ENCODE data around the gene MRGPRE. TPM values are rescaled to one million over a fixed set of nuclear protein-coding genes. Genes with fewer than 3 reads are reported as not detected.

MRGPRE gene
- polyA plus RNA-seq, 1 donor = not detected

DNA sequence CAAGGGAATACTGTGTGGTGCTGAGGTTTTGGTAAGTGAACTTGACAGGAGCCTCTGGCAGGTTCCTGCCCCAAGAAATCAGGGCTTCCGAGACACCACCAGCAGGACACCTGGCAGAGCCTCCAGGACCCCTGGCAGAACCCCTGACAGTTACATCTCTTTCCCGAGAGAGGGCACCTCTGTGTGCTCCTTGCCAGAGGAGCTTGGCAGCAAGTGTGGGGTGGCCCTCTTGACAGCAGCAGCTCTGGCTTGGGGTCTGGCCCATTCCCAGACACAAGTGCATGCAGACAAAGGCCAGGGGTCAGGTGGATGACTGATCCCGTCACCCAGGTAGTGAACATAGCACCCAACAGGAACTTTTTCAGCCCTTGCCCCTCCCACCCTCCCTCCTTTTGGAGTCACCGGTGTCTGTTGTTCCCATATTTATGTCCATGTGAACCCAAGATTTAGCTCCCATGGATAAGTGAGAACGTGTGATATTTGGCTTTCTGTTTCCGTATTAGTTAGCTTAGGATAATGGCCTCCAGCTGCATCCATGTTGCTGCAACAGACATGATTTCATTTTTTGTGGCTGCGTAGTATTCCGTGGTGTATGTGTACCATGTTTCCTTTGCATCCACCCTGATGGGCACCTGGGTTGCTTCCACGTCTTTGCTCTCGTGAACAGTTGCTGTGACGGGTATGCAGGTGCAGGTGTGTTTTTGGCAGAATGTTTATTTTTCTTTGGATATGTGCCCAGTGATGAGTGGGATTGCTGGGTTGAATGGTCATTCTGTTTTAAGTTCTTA, 45.9 kb downstream of the MRGPRE start:
- 90% methylated on average over 2 of the region's 11 CpGs for WGBS (ENCODE audit: insufficient coverage, low lambda C conversion rate)
- H3K27ac ChIP-seq (ENCODE audit: low read length) = no peak overlapping the region
- H3K27me3 ChIP-seq (ENCODE audit: control insufficient read depth, insufficient read depth, low read length) = peaks cover 5% of the 10 kb centered on the region
- H3K36me3 ChIP-seq (ENCODE audit: control insufficient read depth, insufficient read depth, low read length) = no peaks in the 10 kb centered on the region
- H3K4me1 ChIP-seq (ENCODE audit: control insufficient read depth, insufficient read depth, low read length) = no peaks in the 10 kb centered on the region
- H3K4me3 ChIP-seq (ENCODE audit: low read length) = no peak overlapping the region
- no peak for DNase-seq
- H3K9me3 ChIP-seq (ENCODE audit: control insufficient read depth, low read depth, low read length) = no peaks in the 10 kb centered on the region

- no peaks in the 10 kb centered on the region for H3K4me1 ChIP-seq (ENCODE audit: control insufficient read depth, insufficient read depth, low read length)
- no peak overlapping the region for H3K27ac ChIP-seq (ENCODE audit: low read length)
- H3K27me3 ChIP-seq (ENCODE audit: control insufficient read depth, insufficient read depth, low read length) = peaks cover 5% of the 10 kb centered on the region
- H3K36me3 ChIP-seq (ENCODE audit: control insufficient read depth, insufficient read depth, low read length) = no peaks in the 10 kb centered on the region
- 100% methylated on average over 3 of the region's 11 CpGs for WGBS (ENCODE audit: insufficient coverage, low lambda C conversion rate)
- DNase-seq = no peak
- no peak overlapping the region for H3K4me3 ChIP-seq (ENCODE audit: low read length)
- no peaks in the 10 kb centered on the region for H3K9me3 ChIP-seq (ENCODE audit: control insufficient read depth, low read depth, low read length)
Measured at GRCh38 chr11:3184732-3185347, 47.4 kb downstream of the MRGPRE start.

GRCh38 chr11:3183523-3183922, 48.7 kb downstream of the MRGPRE start:
- DNase-seq = no peak
- Histone ChIP-seq H3K9me3 (ENCODE audit: control insufficient read depth, low read depth, low read length) (no peaks in the 10 kb centered on the region), H3K36me3 (ENCODE audit: control insufficient read depth, insufficient read depth, low read length) (no peaks in the 10 kb centered on the region), H3K27ac (ENCODE audit: low read length) (no peak overlapping the region), H3K4me3 (ENCODE audit: low read length) (no peak overlapping the region), H3K4me1 (ENCODE audit: control insufficient read depth, insufficient read depth, low read length) (no peaks in the 10 kb centered on the region), H3K27me3 (ENCODE audit: control insufficient read depth, insufficient read depth, low read length) (peaks cover 2% of the 10 kb centered on the region)
- WGBS (ENCODE audit: insufficient coverage, low lambda C conversion rate) = no CpG with 5 or more reads among the region's 6 CpGs

DNA sequence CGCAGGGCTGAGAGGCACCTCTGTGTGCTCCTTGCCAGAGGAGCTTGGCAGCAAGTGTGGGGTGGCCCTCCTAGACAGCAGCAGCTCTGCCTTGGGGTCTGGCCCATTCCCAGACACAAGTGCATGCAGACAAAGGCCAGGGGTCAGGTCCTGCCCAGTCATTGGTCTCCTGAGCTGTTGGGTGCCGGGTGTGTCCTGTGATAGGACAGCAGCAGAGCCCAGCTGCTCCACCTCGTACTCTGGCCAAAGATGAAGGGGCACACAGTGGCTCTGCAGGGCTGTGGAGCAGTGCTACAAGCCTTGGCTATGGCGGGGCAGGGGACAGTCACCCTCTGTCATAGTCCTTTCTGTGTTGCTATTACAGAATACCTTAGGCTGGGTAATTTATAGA, 49.8 kb downstream of the MRGPRE start:
- Histone ChIP-seq H3K9me3 (ENCODE audit: control insufficient read depth, low read depth, low read length) (no peaks in the 10 kb centered on the region), H3K27ac (ENCODE audit: low read length) (no peak overlapping the region), H3K27me3 (ENCODE audit: control insufficient read depth, insufficient read depth, low read length) (no peaks in the 10 kb centered on the region), H3K4me3 (ENCODE audit: low read length) (no peak overlapping the region), H3K36me3 (ENCODE audit: control insufficient read depth, insufficient read depth, low read length) (no peaks in the 10 kb centered on the region), H3K4me1 (ENCODE audit: control insufficient read depth, insufficient read depth, low read length) (no peaks in the 10 kb centered on the region)
- no CpG with 5 or more reads among the region's 4 CpGs for WGBS (ENCODE audit: insufficient coverage, low lambda C conversion rate)
- no peak for DNase-seq

- DNase-seq = no peak
- H3K27me3 ChIP-seq (ENCODE audit: control insufficient read depth, insufficient read depth, low read length) = no peaks in the 10 kb centered on the region
- no CpG with 5 or more reads among the region's 12 CpGs for WGBS (ENCODE audit: insufficient coverage, low lambda C conversion rate)
- no peak overlapping the region for H3K27ac ChIP-seq (ENCODE audit: low read length)
- no peaks in the 10 kb centered on the region for H3K9me3 ChIP-seq (ENCODE audit: control insufficient read depth, low read depth, low read length)
- no peaks in the 10 kb centered on the region for H3K36me3 ChIP-seq (ENCODE audit: control insufficient read depth, insufficient read depth, low read length)
- no peaks in the 10 kb centered on the region for H3K4me1 ChIP-seq (ENCODE audit: control insufficient read depth, insufficient read depth, low read length)
- H3K4me3 ChIP-seq (ENCODE audit: low read length) = no peak overlapping the region
Measured at GRCh38 chr11:3181725-3182461, 50.3 kb downstream of the MRGPRE start.

DNA sequence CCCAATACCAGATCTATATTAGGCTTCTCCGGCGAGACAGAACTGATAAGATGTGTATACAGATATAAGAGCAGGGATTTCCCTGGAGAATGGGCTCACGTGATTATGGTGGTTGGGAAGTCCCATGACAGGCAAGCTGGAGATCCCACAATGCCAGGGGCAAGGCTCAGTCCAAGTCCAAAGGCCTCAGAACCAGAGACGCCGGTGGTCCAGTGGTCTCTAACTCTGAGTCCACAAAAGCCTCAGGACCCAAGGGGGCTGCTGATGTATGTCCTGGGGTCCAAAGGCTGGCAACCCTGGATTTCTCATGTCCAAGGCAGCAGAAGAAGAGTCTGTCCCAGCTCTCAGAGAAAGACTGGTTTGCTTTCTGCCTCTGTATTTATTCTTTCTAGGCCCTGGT, 51.3 kb downstream of the MRGPRE start:
- H3K27me3 ChIP-seq (ENCODE audit: control insufficient read depth, insufficient read depth, low read length) = no peaks in the 10 kb centered on the region
- no peaks in the 10 kb centered on the region for H3K9me3 ChIP-seq (ENCODE audit: control insufficient read depth, low read depth, low read length)
- no peak for DNase-seq
- no CpG with 5 or more reads among the region's 5 CpGs for WGBS (ENCODE audit: insufficient coverage, low lambda C conversion rate)
- H3K27ac ChIP-seq (ENCODE audit: low read length) = no peak overlapping the region
- no peaks in the 10 kb centered on the region for H3K4me1 ChIP-seq (ENCODE audit: control insufficient read depth, insufficient read depth, low read length)
- no peaks in the 10 kb centered on the region for H3K36me3 ChIP-seq (ENCODE audit: control insufficient read depth, insufficient read depth, low read length)
- H3K4me3 ChIP-seq (ENCODE audit: low read length) = no peak overlapping the region

DNA sequence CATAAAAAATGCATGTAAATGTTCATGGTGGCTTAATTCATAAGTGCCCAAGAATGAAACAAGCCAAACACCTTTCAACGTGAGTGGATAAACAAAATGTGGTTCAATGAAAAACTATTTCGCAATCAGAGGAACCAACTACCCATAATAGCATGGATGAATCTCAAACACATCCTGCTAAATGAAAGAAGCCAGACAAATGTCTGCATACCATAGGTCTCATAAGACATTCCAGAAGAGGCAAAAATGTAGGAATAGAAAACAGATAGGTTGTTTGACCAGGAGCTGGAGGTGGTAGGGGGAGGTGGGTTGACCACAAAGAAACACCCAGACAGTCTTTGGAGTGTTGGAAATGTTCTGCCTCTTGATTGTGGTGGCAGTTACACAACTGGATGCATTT, 53.9 kb downstream of the MRGPRE start:
- no peak for DNase-seq
- Histone ChIP-seq H3K4me1 (ENCODE audit: control insufficient read depth, insufficient read depth, low read length) (no peaks in the 10 kb centered on the region), H3K36me3 (ENCODE audit: control insufficient read depth, insufficient read depth, low read length) (no peaks in the 10 kb centered on the region), H3K27me3 (ENCODE audit: control insufficient read depth, insufficient read depth, low read length) (no peaks in the 10 kb centered on the region), H3K4me3 (ENCODE audit: low read length) (no peak overlapping the region), H3K27ac (ENCODE audit: low read length) (no peak overlapping the region), H3K9me3 (ENCODE audit: control insufficient read depth, low read depth, low read length) (no peaks in the 10 kb centered on the region)
- WGBS (ENCODE audit: insufficient coverage, low lambda C conversion rate) = no CpG with 5 or more reads among the region's 2 CpGs

- Histone ChIP-seq H3K27me3 (ENCODE audit: control insufficient read depth, insufficient read depth, low read length) (peaks cover 2% of the 10 kb centered on the region), H3K4me1 (ENCODE audit: control insufficient read depth, insufficient read depth, low read length) (no peaks in the 10 kb centered on the region), H3K27ac (ENCODE audit: low read length) (no peak overlapping the region), H3K36me3 (ENCODE audit: control insufficient read depth, insufficient read depth, low read length) (no peaks in the 10 kb centered on the region), H3K4me3 (ENCODE audit: low read length) (no peak overlapping the region), H3K9me3 (ENCODE audit: control insufficient read depth, low read depth, low read length) (no peaks in the 10 kb centered on the region)
- DNase-seq = no peak
- no CpG with 5 or more reads among the region's 2 CpGs for WGBS (ENCODE audit: insufficient coverage, low lambda C conversion rate)
Measured at GRCh38 chr11:3177931-3178330, 54.3 kb downstream of the MRGPRE start.

Other genes with a start within 250 kb of the MRGPRE start
- 116 TPM for gene NAP1L4, start 240.1 kb downstream of the MRGPRE start, polyA plus RNA-seq
- gene CARS1, start 175.0 kb downstream of the MRGPRE start, polyA plus RNA-seq = 41.6 TPM
- gene OSBPL5, start 67.1 kb downstream of the MRGPRE start, polyA plus RNA-seq = 14.1 TPM
- not detected for gene MRGPRG, start 13.6 kb downstream of the MRGPRE start, polyA plus RNA-seq
- 35.7 TPM for gene ZNF195, start 146.7 kb upstream of the MRGPRE start, polyA plus RNA-seq

Measured in large intestine (tissue), 3 donors.